ENCODE data around the gene GADD45A.
A peak's percentile ranks its signal among the peaks of the same experiment; 100 is the strongest.

Gene GADD45A

GRCh38 chr1:67691712-67692111 is 6.7 kb downstream of the GADD45A start:
- DNase-seq (ENCODE audit: low spot score), result no peak
- no peak for TF ChIP-seq CTCF (IDR thresholded peaks at IDR 0.05; ENCODE audit: extremely low read depth, missing control alignments)

- no peak for TF ChIP-seq CTCF (IDR thresholded peaks at IDR 0.05; ENCODE audit: extremely low read depth, missing control alignments)
- DNase-seq (ENCODE audit: low spot score), result no peak
These were observed 11.0 kb downstream of the GADD45A start for GRCh38 chr1:67695963-67696362.

GRCh38 chr1:67696708-67697107 is 11.7 kb downstream of the GADD45A start:
- no peak for DNase-seq (ENCODE audit: low spot score)
- no peak for TF ChIP-seq CTCF (IDR thresholded peaks at IDR 0.05; ENCODE audit: extremely low read depth, missing control alignments)

- no peak for DNase-seq (ENCODE audit: low spot score)
- no peak for TF ChIP-seq CTCF (IDR thresholded peaks at IDR 0.05; ENCODE audit: extremely low read depth, missing control alignments)
These were observed 15.2 kb downstream of the GADD45A start for GRCh38 chr1:67700220-67700619.

- peak; percentile 16 for DNase-seq (ENCODE audit: low spot score)
- TF ChIP-seq CTCF (IDR thresholded peaks at IDR 0.05; ENCODE audit: extremely low read depth, missing control alignments), result no peak
These were observed 15.8 kb downstream of the GADD45A start for GRCh38 chr1:67700692-67701410.

- no peak for TF ChIP-seq CTCF (IDR thresholded peaks at IDR 0.05; ENCODE audit: extremely low read depth, missing control alignments)
- no peak for DNase-seq (ENCODE audit: low spot score)
These were observed 16.9 kb downstream of the GADD45A start for GRCh38 chr1:67701876-67702275.

- no peak for DNase-seq (ENCODE audit: low spot score)
- no peak for TF ChIP-seq CTCF (IDR thresholded peaks at IDR 0.05; ENCODE audit: extremely low read depth, missing control alignments)
These were observed 19.4 kb downstream of the GADD45A start for GRCh38 chr1:67704351-67704750.
